CD4-positive, alpha-beta T cell treated with Interleukin-15 for 4 hours (primary cell): ENCODE measurements around the gene SLC1A1.
"Not testable (repeated sequence)": the region's sequence is repeated elsewhere in the genome, so short reads cannot be mapped to it uniquely, and the experiment has no call there.

ENCODE experiments used
- DNase-seq: peaks from one replicate; pipeline ENCODE4 v3.0.0-alpha.2; 2020; ENCODE audit warnings: low spot score

SLC1A1 gene

DNA sequence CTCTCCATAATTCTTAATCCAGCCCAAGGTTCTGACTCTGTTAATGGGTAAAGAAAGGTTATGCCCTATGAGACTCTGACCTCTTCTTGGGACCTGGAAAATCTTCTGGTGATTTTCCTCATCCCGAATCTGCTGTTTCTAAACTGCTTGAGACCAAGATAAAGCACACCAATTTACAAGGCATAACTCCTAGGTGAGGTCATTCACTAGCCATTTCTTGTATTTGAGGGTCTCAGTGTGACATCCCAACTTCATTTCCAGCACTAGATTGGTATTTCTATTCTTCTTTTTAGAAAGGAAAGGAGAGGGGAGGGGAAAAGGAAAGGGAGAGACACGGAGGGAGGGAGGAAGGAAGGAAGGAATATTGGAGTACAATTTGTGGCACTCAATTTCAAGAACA is 51.6 kb downstream of the SLC1A1 start:
- DNase-seq: no peak

DNA sequence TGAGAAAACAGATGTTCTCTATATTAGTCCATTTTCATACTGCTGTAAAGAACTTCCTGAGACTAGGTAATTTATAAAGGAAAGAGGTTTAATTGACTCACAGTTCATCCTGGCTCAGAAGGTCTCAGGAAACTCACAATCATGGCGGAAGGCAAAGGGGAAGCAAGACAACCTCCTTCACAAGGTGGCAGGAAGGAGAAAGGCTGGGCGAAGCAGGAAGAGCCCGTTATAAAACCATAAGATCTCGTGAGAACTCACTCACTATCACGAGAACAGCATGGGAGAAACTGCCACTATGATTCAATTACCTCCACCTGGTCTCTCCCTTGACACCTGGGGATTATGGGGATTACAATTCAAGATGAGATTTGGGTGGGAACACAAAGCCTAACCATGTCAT is 54.4 kb downstream of the SLC1A1 start:
- DNase-seq: not testable (repeated sequence)

DNA sequence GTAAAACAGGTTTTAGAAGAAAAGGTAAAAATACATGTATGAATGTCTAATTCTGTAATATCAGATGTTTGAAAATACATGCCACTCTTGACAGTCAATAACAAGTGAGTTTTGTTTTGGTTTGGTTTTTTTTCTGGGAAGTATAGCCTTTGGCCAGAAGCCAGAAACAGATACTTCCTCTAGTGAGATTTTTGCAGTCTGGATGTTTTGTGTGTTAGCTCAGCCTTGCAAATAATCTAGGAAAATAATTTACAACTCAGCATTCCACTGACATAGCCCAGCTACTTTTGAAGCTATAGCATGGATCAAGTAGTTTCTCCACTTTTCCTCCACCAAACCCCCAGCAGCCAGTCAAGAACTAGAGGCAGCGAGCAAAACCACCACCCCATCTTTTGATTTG is 56.7 kb downstream of the SLC1A1 start:
- no peak for DNase-seq

DNA sequence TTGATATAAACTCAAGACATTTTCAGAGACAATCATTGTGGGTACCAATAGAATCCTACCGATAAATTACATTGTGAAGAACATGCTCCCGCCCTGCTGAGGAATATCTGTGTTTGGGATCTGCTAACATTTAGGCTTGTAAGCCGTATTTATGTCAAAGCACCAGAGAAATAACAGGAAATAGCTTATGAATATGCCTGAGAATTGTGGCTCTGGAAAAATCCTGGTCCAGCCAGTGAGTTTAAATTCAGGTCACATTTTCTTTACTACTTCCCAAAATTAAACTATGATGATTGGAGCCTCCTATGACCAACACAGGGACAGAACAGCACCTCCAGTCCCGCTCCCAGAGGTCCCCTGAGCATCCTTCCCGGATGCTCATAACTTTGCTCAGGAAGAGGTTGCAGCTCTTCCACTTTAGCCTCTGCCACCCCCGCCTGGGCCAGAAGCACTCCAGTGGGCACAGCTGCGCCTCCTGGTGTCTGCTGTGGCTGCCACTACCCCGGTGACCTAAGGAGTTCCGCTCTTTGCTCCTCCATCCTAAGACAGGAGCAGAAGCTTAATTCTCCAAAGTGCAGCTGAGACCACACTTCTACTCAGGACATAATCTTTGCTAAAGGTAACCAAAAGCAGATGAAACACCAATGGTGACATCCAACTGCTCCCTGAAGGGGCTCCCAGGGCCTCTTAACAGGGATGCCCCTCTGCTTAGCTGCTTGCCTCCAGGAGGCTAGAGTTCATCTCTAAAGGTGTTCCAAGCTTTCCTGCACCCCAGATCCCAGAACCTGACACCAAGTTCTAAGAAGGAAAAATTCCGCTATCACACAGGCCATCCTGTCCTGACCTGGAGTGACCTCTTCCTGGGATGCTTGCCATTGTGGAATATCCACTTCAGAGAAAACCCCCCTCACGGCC is 58.8 kb downstream of the SLC1A1 start:
- no peak for DNase-seq

DNA sequence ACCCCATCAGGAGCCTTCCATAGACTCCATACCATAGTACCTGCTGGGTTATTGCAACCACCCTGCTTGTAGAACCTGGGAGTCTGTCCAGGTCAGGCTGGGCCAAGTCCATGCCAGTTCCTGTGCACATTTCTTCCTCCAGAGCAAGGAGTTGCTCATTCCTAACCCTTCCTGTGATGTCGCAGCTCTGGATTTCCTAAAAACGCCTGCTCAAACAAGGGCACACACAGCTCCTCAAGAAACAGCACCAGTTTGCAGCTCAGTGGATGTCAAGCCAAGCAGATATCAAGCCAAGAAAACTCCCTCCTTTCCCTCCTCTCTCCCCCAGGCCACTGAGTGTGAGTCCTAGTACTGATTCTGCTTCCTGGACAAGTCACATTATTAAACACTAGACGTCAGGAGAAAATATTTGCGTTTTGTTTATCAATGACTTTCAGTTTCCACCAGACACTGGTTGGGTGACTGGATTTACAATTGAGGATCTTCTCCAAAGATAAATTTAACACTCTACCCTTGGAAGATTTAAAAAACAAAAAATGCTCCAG is 59.6 kb downstream of the SLC1A1 start:
- DNase-seq: no peak

DNA sequence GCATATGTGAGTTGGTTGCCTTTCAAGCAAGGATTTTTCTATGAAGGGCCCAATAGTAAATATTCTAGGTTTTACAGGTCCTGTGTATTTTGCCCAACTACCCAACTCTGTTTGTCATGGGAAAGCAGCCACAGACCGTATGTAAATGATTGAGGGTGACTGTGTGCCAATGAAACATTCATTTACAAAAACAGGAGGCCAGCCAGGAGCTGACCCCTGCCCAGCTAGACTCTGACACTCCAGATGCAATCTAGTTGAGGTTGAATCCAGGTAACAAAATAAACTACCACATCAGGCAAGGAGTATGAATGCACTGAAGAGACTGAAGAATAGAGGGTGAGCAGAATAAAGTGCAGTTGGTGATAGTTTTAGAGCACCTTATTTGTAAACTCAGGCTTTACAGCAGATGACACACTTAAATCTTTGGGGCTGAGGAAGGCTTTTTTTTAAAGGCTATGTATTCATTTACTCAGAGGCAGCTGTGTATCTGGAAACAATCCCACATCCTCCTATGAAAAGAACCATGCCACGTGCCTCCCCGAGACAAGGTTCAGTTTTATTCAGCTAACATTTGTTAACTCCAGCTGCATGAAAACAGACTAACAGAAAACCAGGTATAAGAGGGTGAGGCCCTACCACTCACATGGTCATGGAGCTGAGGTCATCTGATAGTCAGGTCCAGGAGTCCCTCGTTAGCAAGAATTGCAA is 60.7 kb downstream of the SLC1A1 start:
- DNase-seq: no peak

DNA sequence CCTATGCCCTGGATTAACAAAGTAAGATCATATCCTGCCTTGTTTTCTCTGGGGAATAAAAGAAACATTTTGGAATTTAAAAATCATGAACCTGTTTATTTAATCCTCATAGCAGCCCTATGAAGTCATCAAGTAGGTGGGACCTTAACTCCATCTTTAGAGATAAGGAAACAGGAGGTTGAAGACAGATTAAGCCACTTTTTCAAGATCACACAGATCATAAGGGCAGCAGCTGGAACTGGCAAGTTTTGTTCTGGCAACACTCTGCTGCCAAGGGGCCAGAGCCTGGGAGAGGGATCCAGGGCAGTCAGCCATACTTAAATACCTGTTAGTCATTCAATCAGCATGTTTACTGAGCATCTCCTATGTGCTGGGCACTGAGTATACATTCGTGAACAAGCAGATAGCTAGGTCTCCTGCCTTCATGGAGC is 63.7 kb downstream of the SLC1A1 start:
- no peak for DNase-seq

DNA sequence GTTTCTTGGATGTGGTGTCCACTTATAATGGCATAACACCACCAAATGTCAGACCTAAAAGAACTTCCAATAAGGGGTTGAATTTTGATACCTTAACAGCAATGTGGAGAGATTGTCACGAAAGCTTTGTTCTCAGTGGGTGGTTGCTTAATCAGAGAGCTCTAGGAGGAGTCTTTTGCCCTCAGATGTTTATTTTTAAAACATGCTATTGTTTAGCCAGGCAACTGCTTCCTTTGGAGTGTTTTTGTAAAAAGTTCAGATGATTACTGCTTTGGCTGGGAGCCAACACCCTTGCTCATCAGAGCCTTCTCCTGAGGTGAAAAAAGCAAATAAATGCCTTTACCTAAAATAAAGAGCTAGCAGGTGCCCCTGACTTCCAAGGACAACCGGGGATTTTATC is 65.0 kb downstream of the SLC1A1 start:
- peak; percentile 6 for DNase-seq

DNA sequence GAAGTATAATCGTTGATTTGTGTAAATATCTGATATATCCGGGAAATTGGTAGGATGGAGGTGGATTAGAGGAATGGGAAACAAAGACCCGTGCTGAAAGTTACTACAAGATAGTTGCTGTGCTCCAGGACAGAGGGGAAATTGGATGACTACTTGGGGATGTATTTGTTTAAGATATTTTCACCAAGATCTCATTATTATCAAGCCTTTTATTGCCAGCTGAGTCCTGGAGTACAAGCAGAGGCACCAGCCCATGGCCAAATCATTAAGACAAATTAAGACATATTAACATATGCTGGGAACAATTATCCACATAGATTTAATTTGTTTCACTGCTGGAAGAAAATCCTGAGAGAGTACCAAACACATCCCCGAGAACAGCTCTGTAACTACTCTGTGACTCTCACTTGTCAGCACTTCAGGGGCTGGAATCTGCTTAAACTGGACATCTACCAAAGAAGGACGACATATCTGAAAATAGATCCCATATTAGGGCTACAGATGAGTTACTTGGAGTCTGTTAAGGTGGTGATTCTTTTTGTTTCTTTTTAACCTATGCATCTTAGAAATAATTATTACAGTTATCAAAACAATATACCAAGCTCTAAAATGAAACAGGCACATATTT is 68.2 kb downstream of the SLC1A1 start:
- DNase-seq: no peak

DNA sequence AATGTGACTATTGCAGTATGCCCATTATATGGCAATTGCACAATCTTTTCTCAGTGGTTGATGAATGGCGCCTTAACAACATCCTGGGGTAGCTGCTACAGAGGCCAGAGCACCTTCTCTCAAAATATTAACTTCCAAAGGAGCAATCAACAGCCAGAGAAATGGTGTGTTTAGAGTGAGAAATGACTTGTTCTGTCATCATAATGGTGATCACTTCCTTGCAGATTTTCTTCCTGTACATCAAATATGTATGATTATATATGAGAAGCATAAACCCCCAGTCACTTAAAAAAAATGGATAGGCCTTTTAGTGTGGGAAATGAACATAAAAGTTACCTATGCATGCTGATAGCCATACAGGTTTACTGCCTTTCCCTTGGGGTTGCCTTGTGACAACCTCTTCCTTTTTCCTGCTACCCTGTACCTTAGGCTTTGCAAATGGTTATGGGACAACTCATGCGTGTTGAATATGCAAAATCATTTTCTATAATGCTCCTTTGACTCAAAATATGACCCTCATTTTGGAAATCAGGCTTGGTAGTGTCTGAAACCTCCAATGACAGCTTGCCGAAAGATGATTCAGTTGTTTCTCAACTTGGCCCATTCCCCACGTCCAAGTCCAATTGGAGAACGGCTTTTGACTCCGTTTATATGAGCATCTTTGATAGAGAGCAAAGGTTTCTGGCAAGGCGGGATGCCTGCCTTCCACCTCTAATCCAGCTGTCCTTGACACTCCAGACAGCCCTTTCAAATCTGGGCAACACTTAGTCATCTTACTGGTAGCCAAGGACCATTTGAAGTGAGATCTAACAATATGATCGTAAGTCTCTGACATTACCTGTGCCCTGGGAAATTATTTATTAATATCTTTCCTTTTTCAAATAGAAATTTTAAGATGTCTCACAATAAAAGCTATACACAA is 69.3 kb downstream of the SLC1A1 start:
- DNase-seq: no peak

DNA sequence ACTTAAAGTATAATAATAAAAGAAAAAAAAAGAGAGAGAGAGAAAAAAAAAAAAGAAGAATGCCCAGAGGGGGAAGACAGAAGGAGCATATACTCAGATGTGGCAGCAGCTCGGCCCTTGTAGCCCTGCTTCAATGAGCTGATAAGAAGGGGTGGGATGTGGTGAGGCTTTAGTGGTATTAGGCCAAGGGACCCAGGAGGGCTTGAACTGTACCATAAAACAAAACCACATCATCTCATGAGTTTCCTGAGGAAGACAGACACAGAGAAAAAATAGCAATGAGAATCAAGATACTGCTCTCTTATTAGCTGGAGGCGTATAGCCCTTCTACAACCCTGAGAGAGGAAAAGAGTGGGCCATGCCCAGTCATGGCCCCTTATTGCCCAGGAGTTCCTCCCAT is 72.8 kb downstream of the SLC1A1 start:
- DNase-seq: no peak

DNA sequence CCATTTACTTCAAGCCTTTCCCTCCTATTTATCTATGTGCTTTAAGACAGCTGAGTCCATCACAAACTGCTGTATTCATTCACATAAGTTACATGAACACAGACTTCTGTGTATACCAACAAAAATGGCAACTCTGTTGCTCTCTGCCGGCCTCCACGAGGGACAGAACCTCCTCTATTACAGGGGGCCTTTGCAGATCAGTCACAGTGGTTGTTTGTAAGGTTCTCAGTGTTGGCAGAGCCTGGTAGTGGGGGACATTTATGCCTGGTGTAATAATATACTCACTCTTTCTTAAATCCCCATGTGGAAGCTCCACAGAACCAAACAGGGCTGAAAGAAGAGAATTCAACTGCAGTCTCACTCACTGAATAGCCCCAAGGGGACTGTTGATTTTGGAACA is 76.5 kb downstream of the SLC1A1 start:
- no peak for DNase-seq

DNA sequence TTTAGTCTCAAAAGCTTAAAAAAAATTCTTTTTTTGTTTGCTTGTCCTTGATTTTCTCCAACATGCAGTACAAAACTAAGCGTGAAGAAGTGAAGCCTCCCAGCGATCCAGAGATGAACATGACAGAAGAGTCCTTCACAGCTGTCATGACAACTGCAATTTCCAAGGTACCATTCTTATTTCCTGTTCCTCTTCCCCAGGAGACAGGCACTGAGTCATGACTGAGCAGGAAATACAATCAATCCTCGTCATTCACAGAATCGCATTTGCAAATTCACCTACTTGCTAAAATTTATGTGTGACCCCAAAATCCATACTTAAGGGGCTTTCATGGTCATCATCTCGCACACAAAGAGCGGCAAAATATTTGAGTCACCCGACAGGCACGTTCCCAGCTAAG is 77.3 kb downstream of the SLC1A1 start:
- DNase-seq: no peak

DNA sequence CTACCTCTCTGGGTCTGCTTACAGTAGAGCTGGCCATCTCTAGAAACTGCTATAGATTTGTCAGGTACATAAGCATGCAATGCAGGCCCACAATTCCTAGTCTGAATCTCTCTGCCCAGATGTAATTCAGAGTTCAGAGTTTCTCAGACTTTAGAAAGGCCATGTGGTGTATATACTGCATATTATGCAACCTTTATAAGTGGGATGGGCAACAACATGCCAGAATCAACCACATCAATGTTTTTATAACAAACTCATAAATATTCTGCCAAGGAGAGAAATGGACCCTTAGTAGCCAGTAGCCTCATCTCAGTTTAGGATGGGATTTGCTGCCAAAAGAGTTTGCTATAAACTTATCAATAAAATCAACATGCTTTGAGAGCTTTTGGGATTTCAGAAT is 78.8 kb downstream of the SLC1A1 start:
- DNase-seq: no peak

DNA sequence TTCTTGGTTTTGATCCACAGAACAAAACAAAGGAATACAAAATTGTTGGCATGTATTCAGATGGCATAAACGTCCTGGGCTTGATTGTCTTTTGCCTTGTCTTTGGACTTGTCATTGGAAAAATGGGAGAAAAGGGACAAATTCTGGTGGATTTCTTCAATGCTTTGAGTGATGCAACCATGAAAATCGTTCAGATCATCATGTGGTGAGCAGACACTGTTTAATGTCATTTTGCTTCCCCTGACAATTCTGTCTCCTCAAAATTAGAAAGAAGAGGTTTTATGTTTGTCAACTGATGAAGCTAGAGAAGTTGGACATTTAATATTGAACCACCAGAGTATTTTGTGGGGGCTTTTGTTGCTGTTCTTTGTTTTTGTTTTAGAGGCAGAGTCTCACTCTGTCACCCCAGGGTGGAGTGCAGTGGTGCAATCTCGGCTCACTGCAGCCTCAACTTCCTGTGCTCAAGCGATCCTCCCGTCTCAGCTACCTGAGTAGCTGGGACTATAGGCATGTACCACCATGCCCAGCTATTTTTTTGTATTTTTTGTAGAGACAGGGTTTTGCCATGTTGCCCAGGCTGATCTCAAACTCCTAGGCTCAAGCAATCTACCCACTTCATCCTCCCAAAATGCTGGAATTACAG is 82.0 kb downstream of the SLC1A1 start:
- DNase-seq: peak; percentile 2

DNA sequence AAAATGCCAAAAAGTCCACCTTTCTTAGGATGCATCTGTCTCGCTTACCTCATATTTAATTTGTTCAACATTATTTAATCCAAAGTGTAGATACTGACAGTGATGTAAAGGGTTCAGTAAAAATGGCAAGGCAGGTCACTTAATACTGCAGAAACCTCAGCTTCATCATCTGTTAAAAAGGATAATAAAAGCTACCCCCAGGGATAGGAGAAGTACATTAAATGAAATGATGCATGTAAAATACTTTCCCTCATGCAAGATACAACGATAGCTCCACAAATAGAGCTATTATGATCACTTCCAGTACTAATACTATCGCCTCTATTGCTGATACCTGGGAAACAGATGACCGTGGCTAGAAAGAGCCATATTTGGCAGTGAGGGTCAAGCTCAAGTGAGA is 82.9 kb downstream of the SLC1A1 start:
- DNase-seq: no peak

DNA sequence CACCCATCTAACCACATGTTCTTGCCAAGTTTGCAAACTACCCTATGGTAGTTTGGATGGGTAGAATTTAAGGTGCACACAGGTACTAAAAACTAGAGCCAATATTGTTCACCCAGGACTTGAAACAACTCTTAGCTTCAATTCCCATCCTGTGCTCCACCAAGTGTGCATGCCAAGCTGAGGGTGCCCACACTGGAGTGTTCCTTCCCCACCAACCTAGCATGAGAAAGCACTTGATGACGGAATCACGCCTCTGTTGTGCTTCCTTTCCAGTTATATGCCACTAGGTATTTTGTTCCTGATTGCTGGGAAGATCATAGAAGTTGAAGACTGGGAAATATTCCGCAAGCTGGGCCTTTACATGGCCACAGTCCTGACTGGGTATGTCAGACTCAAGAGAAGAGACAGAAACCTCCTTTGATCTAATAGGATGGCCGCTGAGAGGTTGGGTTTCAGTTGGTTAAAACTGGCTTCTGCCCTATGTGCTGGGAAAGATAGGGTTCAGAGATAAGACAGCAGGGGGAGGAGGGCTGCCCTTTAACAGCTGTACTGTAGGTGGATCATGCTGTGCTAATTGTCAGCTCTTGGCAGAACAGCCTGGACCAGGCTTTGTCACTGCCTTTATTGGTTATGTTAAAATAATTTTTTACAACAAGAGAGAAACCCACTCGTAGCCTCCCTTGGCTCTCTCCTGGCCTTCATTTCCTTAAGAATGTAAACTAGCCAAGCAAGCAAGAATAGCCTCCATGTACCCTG is 83.5 kb downstream of the SLC1A1 start:
- DNase-seq: no peak

DNA sequence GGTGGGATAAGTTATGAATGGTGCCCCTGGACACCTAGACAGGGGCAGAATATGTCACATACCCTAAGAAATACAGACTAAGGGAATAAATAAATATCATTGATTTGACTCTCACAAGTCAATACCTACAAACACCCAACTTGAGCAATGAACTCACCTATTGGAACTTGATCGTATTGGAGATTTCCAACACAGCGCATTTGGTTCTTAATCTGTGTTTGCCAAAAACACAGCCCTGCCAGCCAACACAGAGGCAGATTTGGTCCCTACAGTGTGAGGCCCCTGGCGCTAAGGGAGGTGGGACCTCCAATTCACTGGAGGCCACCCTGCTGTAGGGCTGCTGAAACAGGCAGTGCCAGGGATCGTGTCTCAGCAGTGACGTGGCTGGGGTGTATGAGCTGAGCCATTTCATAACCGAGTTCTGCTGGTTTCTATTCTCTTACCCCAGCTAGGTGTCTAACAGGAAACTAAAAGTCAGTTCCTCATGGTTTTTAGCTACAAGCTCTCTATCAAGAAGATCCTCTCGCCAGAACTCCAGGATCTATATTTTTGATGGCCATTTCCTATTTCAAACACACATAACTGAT is 84.5 kb downstream of the SLC1A1 start:
- DNase-seq: no peak

DNA sequence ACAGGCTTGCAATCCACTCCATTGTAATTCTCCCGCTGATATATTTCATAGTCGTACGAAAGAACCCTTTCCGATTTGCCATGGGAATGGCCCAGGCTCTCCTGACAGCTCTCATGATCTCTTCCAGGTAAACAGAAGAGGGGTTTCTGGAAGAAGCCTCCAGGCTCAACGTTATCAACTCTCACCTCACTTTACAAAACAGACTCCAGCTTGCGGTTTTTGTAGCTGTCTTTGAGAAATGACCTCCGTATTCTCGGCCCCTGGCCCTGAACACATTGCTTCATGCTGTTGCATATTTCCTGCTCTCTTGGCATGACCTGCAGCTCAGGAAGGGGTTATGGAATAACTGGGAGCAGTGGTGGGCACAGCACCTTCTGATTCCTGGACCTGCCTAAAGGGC is 85.7 kb downstream of the SLC1A1 start:
- DNase-seq: no peak

DNA sequence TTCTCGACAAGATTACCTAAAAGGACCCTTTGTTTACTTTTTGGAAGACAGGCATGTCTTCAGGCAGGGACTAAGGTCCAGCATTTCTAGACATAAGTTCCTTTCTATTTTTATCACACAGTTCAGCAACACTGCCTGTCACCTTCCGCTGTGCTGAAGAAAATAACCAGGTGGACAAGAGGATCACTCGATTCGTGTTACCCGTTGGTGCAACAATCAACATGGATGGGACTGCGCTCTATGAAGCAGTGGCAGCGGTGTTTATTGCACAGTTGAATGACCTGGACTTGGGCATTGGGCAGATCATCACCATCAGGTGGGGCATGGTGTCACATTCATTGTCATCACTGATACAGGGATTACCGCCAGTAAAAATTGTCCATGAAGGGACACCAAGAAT is 86.2 kb downstream of the SLC1A1 start:
- DNase-seq: no peak
